T47D (cell line): ENCODE measurements around the gene KIF15.

Source experiments
- DNase-seq, 2 experiments: peaks; one replicate each; pipeline versions ENCODE4 v3.0.0 to v3.0.0-alpha.2; 2011 to 2012; ENCODE audit warnings: low read depth in 1 of 2, low spot score in 1 of 2
- JUND ChIP-seq: IDR thresholded peaks from 2 replicates; pipeline ENCODE4 v1.6.1; 2012; ENCODE audit warnings: low read depth
- in situ Hi-C: cut with HindIII; loops from 2 replicates; pipeline ENCODE4 v1.10.0; 2016; ENCODE audit warnings: low sequenced_read_pairs, low pct_unique_long_range_greater_than_20kb

KIF15 gene, protein sequence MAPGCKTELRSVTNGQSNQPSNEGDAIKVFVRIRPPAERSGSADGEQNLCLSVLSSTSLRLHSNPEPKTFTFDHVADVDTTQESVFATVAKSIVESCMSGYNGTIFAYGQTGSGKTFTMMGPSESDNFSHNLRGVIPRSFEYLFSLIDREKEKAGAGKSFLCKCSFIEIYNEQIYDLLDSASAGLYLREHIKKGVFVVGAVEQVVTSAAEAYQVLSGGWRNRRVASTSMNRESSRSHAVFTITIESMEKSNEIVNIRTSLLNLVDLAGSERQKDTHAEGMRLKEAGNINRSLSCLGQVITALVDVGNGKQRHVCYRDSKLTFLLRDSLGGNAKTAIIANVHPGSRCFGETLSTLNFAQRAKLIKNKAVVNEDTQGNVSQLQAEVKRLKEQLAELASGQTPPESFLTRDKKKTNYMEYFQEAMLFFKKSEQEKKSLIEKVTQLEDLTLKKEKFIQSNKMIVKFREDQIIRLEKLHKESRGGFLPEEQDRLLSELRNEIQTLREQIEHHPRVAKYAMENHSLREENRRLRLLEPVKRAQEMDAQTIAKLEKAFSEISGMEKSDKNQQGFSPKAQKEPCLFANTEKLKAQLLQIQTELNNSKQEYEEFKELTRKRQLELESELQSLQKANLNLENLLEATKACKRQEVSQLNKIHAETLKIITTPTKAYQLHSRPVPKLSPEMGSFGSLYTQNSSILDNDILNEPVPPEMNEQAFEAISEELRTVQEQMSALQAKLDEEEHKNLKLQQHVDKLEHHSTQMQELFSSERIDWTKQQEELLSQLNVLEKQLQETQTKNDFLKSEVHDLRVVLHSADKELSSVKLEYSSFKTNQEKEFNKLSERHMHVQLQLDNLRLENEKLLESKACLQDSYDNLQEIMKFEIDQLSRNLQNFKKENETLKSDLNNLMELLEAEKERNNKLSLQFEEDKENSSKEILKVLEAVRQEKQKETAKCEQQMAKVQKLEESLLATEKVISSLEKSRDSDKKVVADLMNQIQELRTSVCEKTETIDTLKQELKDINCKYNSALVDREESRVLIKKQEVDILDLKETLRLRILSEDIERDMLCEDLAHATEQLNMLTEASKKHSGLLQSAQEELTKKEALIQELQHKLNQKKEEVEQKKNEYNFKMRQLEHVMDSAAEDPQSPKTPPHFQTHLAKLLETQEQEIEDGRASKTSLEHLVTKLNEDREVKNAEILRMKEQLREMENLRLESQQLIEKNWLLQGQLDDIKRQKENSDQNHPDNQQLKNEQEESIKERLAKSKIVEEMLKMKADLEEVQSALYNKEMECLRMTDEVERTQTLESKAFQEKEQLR (N-terminal part only)

DNA sequence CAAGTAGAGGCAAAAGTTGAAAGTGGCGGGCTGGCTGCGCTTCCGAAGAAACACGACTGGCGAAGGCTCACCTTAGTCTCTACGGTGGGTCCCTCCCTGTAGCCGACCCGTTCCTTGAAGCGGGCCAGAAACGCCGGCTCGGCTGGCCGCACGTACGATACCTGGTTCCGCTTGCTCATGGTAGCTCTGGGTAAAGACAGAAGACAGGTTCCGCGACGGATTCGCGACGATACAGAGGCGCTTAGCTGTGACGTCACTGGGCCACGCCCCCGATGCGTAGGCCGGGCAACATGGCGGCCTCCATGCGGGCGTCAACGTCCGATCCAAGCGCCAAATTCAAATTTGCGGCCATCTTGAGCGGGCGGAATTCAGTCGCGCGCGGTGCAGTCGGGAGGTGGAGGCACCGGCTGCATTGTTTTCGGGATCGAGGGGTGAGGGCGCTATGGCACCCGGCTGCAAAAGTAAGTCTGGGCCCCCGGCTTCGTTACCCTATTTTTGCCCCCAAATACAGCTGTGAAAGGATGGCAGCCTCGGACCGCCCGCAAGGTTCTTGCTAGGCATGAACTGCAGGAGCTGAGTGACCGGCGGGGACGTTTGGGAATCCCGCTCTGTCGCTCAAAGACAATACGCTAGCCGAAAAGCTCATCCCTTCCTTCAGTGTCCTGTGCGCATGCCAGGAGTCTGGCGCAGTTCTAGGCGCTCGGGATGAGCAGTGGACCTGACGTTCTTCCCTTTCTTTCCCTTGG is at the start of gene KIF15, which contains the start of gene KIAA1143:
Gene KIF15, plus strand, starts transcription at position 371 of the 746 bp plus-strand sequence. Its CDS starts 72 bp downstream, at position 443.
Gene KIAA1143, minus strand, starts transcription at position 196 of the 746 bp plus-strand sequence. Its CDS starts 17 bp downstream, at position 179.
- DNase-seq = peak; percentile 51 to 97
- no peak for TF ChIP-seq JUND
- in situ Hi-C loops = no loop called here

DNA sequence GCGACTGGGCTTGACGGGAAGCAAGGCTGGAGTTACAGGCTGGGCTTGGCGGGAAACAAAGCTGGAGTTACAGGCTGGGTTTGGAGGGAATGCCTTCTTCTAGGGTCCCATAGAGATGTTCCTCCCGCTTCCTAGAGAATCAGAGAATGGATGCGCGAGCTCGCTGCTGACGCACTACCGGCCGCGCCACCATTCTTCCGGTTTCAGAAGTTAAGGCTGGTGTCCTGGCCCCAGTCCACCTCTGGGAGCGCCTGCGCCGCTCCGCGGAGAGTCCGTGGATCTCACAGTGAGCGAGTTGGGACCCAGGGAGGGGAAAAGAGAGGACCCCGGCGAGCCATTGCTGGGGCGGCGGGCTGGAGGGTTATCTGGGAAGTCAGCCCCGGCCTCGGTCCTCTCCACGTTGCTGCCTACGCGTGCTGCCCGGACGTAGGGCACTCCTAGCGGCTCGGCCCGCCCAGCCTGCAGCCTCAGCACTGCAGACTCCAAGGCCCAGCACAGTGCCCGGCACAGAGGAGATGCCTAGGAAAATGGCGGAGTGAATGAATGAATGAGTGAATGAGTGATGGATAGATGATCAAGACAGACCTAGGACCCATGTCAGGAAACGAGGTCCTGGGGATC is 49.0 kb upstream of the KIF15 start, which contains the start of gene ZNF502:
Gene ZNF502, plus strand, starts transcription at position 206 of the 621 bp plus-strand sequence. CDS start 7,602 bp downstream, outside the sequence.
- no peak for TF ChIP-seq JUND
- no peak for DNase-seq
- in situ Hi-C loops = no loop called here

DNA sequence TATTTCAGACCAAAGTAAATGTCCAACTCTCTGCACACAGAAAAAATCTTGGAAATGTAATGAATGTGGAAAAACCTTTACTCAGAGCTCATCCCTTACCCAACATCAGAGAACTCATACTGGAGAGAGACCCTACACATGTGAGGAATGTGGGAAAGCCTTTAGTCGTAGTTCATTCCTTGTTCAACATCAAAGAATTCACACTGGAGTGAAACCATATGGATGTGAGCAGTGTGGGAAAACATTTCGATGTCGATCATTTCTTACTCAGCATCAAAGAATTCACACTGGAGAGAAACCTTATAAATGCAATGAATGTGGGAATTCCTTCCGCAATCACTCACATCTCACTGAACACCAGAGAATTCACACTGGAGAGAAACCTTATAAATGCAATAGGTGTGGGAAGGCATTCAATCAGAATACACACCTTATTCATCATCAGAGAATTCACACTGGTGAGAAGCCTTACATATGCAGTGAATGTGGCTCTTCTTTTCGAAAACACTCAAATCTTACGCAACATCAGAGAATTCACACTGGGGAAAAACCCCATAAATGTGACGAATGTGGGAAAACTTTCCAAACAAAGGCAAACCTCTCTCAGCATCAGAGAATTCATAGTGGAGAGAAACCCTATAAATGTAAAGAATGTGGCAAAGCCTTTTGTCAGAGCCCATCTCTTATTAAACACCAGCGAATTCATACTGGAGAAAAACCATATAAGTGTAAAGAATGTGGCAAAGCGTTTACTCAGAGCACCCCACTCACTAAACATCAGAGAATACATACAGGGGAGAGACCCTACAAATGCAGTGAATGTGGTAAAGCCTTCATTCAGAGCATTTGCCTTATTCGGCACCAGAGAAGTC is 40.1 kb upstream of the KIF15 start:
- no peak for TF ChIP-seq JUND
- in situ Hi-C loops = no loop called here
- DNase-seq = no peak

DNA sequence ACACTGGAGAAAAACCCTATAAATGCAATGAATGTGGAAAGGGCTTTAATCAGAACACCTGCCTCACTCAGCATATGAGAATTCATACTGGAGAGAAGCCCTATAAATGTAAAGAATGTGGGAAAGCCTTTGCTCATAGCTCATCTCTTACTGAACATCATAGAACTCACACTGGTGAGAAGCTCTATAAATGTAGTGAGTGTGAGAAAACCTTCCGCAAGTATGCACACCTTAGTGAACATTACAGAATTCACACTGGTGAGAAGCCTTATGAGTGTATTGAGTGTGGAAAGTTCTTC is 39.5 kb upstream of the KIF15 start:
- DNase-seq = no peak
- in situ Hi-C loops = no loop called here
- no peak for TF ChIP-seq JUND

DNA sequence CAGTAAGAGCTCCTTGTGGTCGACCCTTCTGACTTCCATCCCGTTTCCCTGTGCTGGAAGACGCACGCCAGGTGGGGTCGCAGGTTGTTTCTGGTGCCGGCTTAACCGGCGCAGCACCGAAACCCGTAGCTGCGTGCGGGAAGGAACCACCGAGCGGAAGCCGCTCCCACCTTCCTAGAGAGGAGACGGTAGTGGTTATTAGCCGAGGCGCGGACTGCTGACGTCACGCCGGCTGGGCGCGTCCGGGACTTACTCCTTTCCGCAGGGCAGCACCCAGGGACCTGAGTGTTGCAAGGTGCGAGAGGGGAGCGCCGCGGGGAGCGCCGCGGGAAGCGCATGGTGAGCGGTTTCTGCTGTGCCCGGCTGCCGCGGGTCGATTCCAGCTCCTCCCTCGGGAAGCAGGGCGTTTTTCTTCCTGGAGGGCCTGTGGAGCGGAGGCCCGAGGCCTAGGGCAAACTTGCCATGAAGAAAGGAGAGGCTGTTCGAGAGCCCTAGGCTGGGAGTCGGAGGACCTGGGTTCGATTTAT is 32.1 kb upstream of the KIF15 start, which contains the start of gene ZNF501:
Gene ZNF501, plus strand, starts transcription at position 252 of the 527 bp plus-strand sequence. CDS start 4,787 bp downstream, outside the sequence.
- TF ChIP-seq JUND = no peak
- peak in 1 of 2 experiments; percentile 66 for DNase-seq
- in situ Hi-C loops = no loop called here

DNA sequence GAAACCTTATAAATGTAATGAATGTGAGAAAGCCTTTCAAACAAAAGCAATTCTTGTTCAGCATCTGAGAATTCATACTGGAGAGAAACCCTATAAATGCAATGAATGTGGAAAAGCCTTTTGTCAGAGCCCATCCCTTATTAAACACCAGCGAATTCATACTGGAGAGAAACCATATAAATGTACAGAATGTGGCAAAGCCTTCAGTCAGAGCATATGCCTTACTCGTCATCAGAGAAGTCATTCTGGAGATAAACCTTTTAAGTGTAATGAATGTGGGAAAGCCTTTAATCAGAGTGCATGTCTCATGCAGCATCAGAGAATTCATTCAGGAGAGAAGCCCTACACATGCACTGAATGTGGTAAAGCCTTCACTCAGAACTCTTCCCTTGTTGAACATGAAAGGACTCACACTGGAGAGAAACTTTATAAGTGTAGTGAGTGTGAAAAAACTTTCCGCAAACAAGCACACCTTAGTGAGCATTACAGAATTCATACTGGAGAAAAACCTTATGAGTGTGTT is 26.9 kb upstream of the KIF15 start:
- TF ChIP-seq JUND = no peak
- in situ Hi-C loops = no loop called here
- DNase-seq = no peak

DNA sequence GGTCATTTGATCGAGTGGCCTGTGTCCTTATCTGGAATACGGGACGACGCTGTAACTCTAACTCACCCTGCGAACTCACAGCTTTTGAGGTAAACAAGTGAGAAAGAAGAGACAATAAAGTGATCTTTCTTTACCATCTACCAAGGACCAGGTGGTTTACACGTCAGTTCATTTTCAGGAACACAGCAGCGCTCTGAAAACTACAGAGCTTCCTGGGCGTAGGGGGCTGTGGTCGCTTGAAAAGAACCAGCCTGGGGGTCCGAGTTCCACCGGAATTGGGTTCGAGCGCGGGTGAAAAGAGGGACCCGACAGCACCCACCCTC is 532 bp upstream of the KIF15 start:
- TF ChIP-seq JUND = no peak
- in situ Hi-C loops = no loop called here
- DNase-seq = peak in 1 of 2 experiments; percentile 4

DNA sequence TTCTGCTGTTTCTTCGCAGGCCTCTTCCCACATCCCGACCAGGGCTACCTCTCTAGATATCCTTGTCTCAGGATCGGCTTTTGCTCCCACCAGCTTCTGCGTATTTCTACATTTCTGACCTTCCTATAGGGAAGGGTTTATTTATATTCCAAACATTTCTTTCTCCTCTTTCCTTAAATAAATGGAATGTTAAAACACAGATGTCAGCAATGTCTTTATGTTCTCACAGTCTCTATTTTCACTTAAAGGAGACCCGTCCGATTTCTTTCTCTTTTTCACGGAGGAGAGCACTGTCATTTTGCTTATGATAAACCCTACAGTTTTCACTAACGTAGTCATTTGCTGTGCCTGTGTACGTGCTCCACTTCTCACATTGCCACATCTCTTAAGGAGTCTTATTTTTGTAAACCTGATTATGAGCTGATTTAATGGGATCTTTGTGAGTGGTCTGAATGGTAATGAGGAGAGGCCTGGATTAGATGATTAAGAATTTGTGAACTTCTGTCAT is 630 bp downstream of the KIF15 start:
- TF ChIP-seq JUND = no peak
- in situ Hi-C loops = no loop called here
- DNase-seq = no peak

DNA sequence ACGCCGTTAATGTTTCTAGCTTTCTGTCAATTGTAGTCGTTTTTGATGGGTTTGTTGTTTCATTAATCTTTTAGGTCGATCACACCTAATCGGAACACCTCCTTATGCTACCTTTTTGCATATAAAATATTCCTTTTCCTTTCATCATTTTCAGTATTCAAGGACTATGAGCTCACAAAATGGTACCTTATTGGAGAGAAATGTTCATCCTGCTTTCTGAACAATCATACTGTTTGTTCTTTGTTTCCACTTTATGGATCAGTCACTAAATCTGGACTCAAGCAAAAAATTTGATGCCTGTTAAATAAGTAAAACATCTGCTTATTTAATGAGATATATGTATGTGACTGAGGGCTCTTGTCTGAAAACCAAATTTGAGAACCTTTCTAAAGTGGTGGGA is 1.1 kb downstream of the KIF15 start:
- TF ChIP-seq JUND = no peak
- in situ Hi-C loops = no loop called here
- DNase-seq = no peak

DNA sequence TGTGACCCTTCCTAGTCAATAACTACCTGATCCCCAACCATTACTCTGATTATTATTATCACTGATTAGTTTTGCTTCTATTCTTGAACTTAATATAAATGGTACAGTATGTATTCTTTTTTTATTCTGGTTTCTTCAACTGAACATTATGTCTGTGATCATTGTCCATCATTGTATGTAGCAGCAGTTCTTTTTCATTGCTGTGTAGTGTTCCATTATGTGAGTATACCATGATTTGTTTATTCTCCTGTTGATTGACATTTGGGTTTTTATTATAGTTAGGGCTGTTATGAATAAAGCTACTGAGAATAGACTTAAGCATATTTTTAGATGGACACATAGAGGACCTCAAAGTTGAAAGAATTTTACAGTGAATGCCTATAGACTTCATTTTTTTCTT is 2.7 kb downstream of the KIF15 start:
- in situ Hi-C loops = no loop called here
- DNase-seq = no peak
- no peak for TF ChIP-seq JUND
